ENCODE results near the gene RHCE. TPM values are rescaled to one million over a fixed set of nuclear protein-coding genes. Genes with fewer than 3 reads are reported as not detected.
"Not testable (repeated sequence)": the region's sequence is repeated elsewhere in the genome, so short reads cannot be mapped to it uniquely, and the experiment has no call there.

Gene RHCE
- 2.2 TPM for total RNA-seq

GRCh38 chr1:25420715-25421114, at the start of gene RHCE:
TSS of gene RHCE (minus strand) at chr1:25420825. CDS start at chr1:25420786, 39 bp downstream.
- not testable (repeated sequence) for DNase-seq

GRCh38 chr1:25469177-25469576, 48.6 kb upstream of the RHCE start:
- no peak for DNase-seq

- DNase-seq = peak; percentile 48
These were observed 47.4 kb upstream of the RHCE start for GRCh38 chr1:25468033-25468432.

GRCh38 chr1:25467616-25468015, 47.0 kb upstream of the RHCE start:
- DNase-seq = no peak

- no peak for DNase-seq
These were observed 46.6 kb upstream of the RHCE start for GRCh38 chr1:25467193-25467592.

GRCh38 chr1:25462732-25463131, 42.1 kb upstream of the RHCE start:
- DNase-seq = peak; percentile 39

- no peak for DNase-seq
These were observed 41.2 kb upstream of the RHCE start for GRCh38 chr1:25461849-25462248.

- not testable (repeated sequence) for DNase-seq
These were observed 40.2 kb upstream of the RHCE start for GRCh38 chr1:25460816-25461215.

GRCh38 chr1:25460020-25460419, 39.4 kb upstream of the RHCE start:
- no peak for DNase-seq

GRCh38 chr1:25458541-25459298, 38.1 kb upstream of the RHCE start:
- no peak for DNase-seq

- no peak for DNase-seq
These were observed 35.9 kb upstream of the RHCE start for GRCh38 chr1:25456502-25456901.

- no peak for DNase-seq
These were observed 31.3 kb upstream of the RHCE start for GRCh38 chr1:25451908-25452307.

- DNase-seq = no peak
These were observed 30.3 kb upstream of the RHCE start for GRCh38 chr1:25450891-25451290.

- DNase-seq = no peak
These were observed 26.9 kb upstream of the RHCE start for GRCh38 chr1:25447547-25447946.

GRCh38 chr1:25445993-25446538, 25.4 kb upstream of the RHCE start:
- DNase-seq = no peak

- DNase-seq = not testable (repeated sequence)
These were observed 24.0 kb upstream of the RHCE start for GRCh38 chr1:25444604-25445003.

- no peak for DNase-seq
These were observed 22.5 kb upstream of the RHCE start for GRCh38 chr1:25443030-25443699.

- no peak for DNase-seq
These were observed 21.6 kb upstream of the RHCE start for GRCh38 chr1:25442178-25442577.

GRCh38 chr1:25439287-25439686, 18.7 kb upstream of the RHCE start:
- no peak for DNase-seq

GRCh38 chr1:25437672-25438071, 17.0 kb upstream of the RHCE start:
- no peak for DNase-seq

GRCh38 chr1:25435397-25436108, 14.9 kb upstream of the RHCE start:
- DNase-seq = no peak

- peak; percentile 53 for DNase-seq
These were observed 13.0 kb upstream of the RHCE start for GRCh38 chr1:25433389-25434186.
